Duodenal mucosa (tissue), 2 donors: Measurements from ENCODE around the gene DYNC1H1.

ENCODE experiments used
- H3K27ac ChIP-seq: one replicate; pipeline ENCODE4 v1.7.0; 2013; ENCODE audit warnings: low read depth, low read length
- H3K27me3 ChIP-seq, 2 donors: one replicate each; pipeline ENCODE4 v1.7.0; 2013; ENCODE audit warnings: low read length in 2 of 2, control low read depth in 1 of 2; ENCODE audit not compliant: insufficient read depth in 2 of 2, control insufficient read depth in 1 of 2
- H3K36me3 ChIP-seq, 2 donors: one replicate each; pipeline ENCODE4 v1.7.0; 2013; ENCODE audit warnings: low read length in 2 of 2, control low read depth in 1 of 2; ENCODE audit not compliant: insufficient read depth in 2 of 2, control insufficient read depth in 1 of 2
- H3K4me1 ChIP-seq, 2 donors: one replicate each; pipeline ENCODE4 v1.7.0; 2013; ENCODE audit warnings: low read length in 2 of 2, control low read depth in 1 of 2; ENCODE audit not compliant: insufficient read depth in 2 of 2, control insufficient read depth in 1 of 2
- H3K4me3 ChIP-seq, 2 donors: one replicate each; pipeline ENCODE4 v1.7.0; 2013; ENCODE audit warnings: low read length in 2 of 2, low read depth in 1 of 2
- H3K9ac ChIP-seq, 2 donors: one replicate each; pipeline ENCODE4 v1.7.0; 2013; ENCODE audit warnings: low read length in 2 of 2, low read depth in 1 of 2
- H3K9me3 ChIP-seq, 2 donors: one replicate each; pipeline ENCODE4 v1.7.0; 2013; ENCODE audit warnings: low read length in 2 of 2, control low read depth in 1 of 2; ENCODE audit not compliant: control insufficient read depth in 1 of 2

DYNC1H1 gene

DNA sequence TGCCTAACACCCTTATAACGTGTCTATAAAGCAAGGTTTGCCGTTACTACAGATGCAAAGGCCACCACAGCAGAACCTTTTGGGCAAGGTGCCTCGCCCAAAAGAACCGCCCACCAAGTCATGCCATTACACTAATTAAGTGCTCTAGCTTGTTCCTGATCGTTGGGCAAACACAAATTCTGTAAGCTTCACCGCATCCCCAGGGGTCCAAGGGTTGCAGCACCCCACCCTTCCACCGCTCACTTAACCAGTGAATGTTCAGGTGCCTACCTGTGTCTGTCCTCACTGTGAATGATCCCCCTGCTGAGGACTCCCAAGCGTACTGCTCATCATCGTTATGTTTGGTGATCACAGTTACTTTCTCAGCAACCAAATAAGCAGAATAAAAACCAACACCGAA lies 121.1 kb downstream of the DYNC1H1 start:
- peak overlapping the region; percentile 11 for H3K27ac ChIP-seq
- H3K9ac ChIP-seq = peak overlapping the region; percentile 56 to 91
- H3K4me3 ChIP-seq = peak overlapping the region; percentile 69 to 88
- peaks cover 18 to 22% of the 10 kb centered on the region in 2 donors for H3K4me1 ChIP-seq
- no peaks in the 10 kb centered on the region for H3K27me3 ChIP-seq
- H3K36me3 ChIP-seq = peaks cover 45 to 49% of the 10 kb centered on the region in 2 donors
- no peaks in the 10 kb centered on the region for H3K9me3 ChIP-seq

DNA sequence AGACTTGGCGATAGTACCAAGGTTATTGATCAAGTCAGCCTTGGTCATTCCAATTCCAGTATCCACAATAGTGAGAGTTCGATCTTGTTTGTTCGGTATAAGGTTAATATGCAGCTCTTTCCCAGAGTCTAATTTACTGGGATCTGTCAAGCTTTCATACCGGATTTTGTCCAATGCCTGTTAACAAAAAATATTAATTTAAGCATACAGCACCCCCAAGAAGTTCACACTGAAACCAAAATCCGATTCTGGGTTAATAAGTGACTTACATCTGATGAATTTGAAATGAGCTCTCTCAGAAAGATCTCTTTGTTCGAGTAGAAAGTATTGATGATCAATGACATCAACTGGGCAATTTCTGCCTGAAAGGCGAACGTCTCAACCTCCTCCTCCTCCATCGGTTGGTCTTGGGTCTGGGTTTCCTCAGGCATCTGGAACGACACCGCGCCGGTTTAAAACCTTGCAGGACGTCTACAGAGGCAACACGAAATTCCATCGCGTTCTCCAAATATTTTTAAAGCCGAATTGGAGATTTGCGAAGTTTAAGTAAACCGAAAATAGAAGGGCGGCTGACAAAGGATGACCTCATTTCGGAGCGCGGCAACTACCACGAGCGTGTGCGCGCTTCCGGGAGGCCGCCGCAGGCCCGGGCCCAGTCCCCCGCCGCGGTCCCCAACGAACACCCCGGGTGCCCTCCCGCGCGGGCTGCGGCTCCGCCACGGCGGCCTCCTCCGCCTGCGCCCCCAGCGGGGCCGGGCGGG lies 121.8 kb downstream of the DYNC1H1 start:
- peaks cover 18 to 22% of the 10 kb centered on the region in 2 donors for H3K4me1 ChIP-seq

DNA sequence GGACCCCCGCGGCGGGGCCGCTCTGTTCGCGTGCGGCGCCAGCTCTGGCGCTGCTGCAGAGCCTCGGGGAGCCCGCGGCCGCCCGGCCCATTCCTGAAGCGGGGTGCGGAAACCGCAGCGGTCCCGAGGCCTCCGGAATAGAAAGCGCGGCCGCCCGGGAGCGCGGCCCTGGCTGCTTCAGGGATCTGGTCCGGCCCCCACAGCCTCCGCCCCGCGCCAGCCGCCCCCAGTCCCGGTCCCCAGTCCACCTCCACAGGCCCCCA lies 122.3 kb downstream of the DYNC1H1 start:
- Histone ChIP-seq H3K27ac (peak overlapping the region; percentile 99), H3K27me3 (no peaks in the 10 kb centered on the region), H3K36me3 (peaks cover 33 to 38% of the 10 kb centered on the region in 2 donors), H3K9ac (peak overlapping the region; percentile 54 to 91), H3K9me3 (no peaks in the 10 kb centered on the region), H3K4me1 (peaks cover 18 to 22% of the 10 kb centered on the region in 2 donors), H3K4me3 (peak overlapping the region; percentile 55 to 69)

More for the DNA sequence above, 121.8 kb downstream of the DYNC1H1 start:
- Histone ChIP-seq H3K27ac (peak overlapping the region; percentile 99), H3K27me3 (no peaks in the 10 kb centered on the region), H3K36me3 (peaks cover 39 to 43% of the 10 kb centered on the region in 2 donors), H3K4me3 (peak overlapping the region; percentile 69 to 88), H3K9me3 (no peaks in the 10 kb centered on the region), H3K9ac (peak overlapping the region; percentile 56 to 91)

DNA sequence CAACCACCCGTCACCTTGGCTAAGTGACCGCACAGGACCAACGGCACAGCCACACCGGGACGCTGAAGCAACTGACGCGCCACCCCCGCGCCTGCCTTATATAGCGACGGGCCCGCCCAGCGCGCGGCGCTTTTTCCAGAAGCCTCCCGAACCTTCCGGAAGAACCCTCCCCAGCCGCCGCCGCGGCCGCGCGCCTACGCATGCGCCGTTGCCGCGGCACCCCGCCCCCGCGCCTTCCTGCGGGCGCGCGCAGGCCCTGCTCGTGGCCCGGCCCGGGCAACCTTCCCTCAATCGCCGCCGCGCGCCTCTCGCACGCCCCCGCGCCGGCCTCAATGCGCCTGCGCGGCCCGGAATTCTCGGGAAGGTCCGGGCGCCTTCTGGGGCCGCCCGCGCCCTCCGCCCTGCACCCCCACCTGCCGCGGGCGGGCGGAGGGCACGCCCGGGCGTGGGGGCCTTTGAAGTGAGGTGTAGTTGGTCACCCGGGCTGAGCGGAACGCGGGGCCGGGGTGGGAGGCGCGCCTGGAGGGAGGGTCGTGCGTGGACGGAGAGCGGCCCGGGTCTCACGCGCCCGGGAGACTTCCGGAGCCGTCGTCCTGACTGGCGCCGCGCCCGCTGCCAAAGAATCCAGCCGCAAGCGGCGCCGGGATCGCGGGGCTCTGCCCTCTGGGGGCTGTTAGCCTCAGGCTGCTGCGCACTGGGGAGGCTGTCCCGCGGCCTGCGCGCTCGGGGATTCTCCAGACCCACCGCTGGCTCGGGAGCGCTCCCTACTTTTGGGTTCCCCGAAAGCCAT lies 122.8 kb downstream of the DYNC1H1 start, which contains the start of gene HSP90AA1:
TSS of gene HSP90AA1 (minus strand) at position 73 of the 790 bp plus-strand sequence. CDS start 666 bp downstream, outside the sequence.
- H3K9me3 ChIP-seq = no peaks in the 10 kb centered on the region
- peaks cover 18 to 22% of the 10 kb centered on the region in 2 donors for H3K4me1 ChIP-seq
- H3K27me3 ChIP-seq = no peaks in the 10 kb centered on the region
- peak within 1 kb of the TSS; percentile 100 for H3K27ac ChIP-seq
- peak within 1 kb of the TSS; percentile 91 to 97 for H3K9ac ChIP-seq
- peaks cover 28 to 33% of the 10 kb centered on the region in 2 donors for H3K36me3 ChIP-seq
- peak within 1 kb of the TSS; percentile 76 to 88 for H3K4me3 ChIP-seq

DNA sequence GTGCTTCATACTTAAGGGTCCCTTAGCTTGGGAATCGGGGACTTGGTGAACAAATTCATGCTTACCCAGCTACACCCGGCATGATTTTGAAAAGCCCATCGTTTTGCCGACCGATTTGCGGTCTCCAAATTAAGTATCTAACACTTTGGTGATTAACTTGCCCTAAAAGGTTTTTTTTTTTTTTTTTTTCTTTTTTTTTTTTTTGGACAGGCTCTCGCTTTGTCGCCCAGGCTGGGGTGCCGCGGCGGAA lies 123.3 kb downstream of the DYNC1H1 start:
- Histone ChIP-seq H3K9me3 (no peaks in the 10 kb centered on the region), H3K27me3 (no peaks in the 10 kb centered on the region), H3K4me3 (peak overlapping the region; percentile 73 to 76), H3K9ac (peak overlapping the region; percentile 81 to 97), H3K4me1 (peaks cover 18 to 22% of the 10 kb centered on the region in 2 donors), H3K36me3 (peaks cover 24 to 27% of the 10 kb centered on the region in 2 donors), H3K27ac (peak overlapping the region; percentile 100)

DNA sequence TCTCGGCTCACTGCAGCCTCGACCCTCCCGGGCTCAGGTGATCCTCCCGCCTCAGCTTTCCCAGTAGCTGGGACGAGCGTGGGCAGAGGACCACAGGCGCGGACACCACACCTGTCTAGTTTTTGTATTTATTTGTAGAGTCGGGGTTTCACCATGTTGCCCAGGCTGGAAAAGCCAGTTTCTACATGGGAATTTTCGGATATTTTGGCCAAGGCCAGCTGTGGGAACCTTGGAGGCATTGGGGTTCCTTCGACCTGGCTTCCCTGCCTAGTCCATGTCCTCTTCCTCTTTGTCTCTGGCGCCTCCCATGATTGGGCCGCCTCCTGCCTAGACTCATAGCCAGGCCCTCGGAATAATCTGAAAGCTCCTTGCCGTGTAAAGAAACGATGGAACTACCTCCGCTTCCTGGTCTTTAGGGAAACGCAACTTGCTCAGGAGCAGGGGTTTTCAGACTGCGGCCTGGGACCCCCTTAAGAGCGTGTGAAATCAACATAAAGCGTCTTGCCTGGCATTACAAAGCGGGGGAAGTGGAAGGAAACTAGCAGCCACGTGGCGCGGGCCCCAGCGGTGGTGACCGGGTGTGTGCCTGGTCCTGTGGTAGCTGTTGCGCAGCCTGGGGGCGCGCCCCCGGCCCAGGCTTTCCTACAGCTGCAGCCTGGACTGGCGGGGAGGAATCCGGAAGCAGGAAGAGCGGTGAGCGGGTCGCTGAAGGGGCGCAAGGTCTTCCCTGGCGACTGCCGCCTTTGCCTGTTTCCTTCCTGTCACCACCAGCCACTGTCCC lies 123.8 kb downstream of the DYNC1H1 start:
- Histone ChIP-seq H3K4me3 (peak overlapping the region; percentile 73 to 76), H3K27me3 (no peaks in the 10 kb centered on the region), H3K9me3 (no peaks in the 10 kb centered on the region), H3K4me1 (peaks cover 18 to 19% of the 10 kb centered on the region in 2 donors), H3K27ac (peak overlapping the region; percentile 70), H3K36me3 (peaks cover 19 to 22% of the 10 kb centered on the region in 2 donors), H3K9ac (peak overlapping the region; percentile 81 to 97)

DNA sequence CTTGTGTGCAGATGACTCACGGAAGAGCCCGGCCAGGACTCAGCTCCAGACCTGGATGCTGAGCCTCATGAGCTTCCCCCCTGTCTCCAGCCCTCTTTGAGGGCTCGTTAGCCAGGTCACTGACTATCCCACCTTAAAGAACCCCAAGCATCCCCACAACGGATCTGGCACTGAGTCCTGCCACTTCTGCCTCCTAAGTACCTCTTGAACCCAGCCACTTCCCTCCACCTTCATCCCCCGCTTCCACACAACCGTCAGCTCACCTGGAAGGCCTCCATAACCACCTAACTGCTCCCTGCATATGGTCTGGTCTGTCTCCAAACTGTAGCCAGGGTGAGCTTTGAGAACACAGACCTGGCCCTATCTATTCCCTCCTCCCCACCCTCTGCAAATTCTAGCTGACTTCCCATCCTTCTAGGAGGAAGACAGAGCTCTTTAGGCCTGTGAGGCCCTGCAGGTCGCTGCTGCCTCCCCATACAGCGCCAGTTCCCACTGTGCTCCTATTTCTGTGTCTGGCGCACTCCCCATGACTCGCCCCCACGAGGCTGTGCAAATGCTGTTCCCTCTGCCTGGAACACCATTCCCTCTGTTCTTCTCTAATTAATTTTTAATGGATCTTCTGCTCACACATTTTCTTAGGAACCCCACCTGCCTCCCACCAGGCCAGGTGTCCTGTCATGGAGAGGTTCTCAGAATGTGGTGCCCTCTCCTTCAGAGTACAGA lies 125.4 kb downstream of the DYNC1H1 start:
- Histone ChIP-seq H3K4me1 (peaks cover 9 to 11% of the 10 kb centered on the region in 2 donors), H3K27me3 (no peaks in the 10 kb centered on the region), H3K36me3 (peaks cover 9% of the 10 kb centered on the region in 2 donors), H3K4me3 (no peak overlapping the region), H3K27ac (no peak overlapping the region), H3K9ac (no peak overlapping the region), H3K9me3 (no peaks in the 10 kb centered on the region)

DNA sequence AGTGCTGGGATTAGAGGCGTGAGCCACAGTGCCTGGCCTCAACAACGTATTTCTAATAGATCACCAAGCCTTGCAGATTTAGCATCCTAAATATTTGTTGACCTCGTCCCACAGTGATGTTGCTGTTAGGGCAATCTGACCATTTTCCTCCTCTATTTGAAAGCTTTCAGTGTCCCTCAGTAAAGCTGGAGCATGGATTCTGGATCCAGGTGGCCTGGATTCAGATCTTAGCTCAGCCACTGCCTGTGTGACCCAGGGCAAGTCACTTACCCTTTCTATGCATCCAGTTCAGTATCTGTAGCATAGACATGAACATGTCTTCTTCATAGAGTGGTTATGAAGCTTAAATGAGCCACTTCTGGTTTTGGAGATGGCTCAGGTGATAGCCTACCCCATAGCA lies 126.3 kb downstream of the DYNC1H1 start:
- Histone ChIP-seq H3K36me3 (no peaks in the 10 kb centered on the region), H3K4me1 (peaks cover 0 to 2% of the 10 kb centered on the region in 2 donors), H3K9ac (no peak overlapping the region), H3K4me3 (no peak overlapping the region), H3K27me3 (no peaks in the 10 kb centered on the region), H3K9me3 (no peaks in the 10 kb centered on the region), H3K27ac (no peak overlapping the region)

DNA sequence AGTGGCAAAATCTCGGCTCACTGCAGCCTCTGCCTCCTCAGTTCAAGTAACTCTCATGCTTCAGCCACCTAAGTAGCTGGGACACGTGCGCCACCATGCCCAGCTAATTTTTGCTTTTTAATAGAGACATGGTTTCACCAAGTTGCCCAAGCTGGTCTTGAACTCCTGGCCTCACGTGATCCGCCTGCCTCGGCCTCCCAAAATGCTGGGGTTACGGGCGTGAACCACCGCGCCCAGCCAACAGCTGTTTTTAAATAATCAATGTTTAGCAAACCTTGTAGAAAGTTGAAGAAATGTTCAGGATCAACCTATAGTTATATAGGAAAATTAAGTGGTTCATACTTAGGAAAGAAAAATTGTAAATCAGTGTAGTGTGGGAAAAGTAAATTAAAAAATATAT lies 128.4 kb downstream of the DYNC1H1 start:
- Histone ChIP-seq H3K9me3 (no peaks in the 10 kb centered on the region), H3K4me3 (no peak overlapping the region), H3K4me1 (peaks cover 0 to 4% of the 10 kb centered on the region in 2 donors), H3K36me3 (no peaks in the 10 kb centered on the region), H3K27ac (no peak overlapping the region), H3K9ac (no peak overlapping the region), H3K27me3 (no peaks in the 10 kb centered on the region)
